ENCODE measurements around the gene TFIP11.

GRCh38 chr22:26446808-26447515 lies 65.3 kb downstream of the TFIP11 start:
- TF ChIP-seq CTCF (IDR thresholded peaks at IDR 0.05) (no peak), EZH2 (IDR thresholded peaks at IDR 0.05; ENCODE audit: borderline replicate concordance, insufficient read depth, low read depth, low read length, poor library complexity, severe bottlenecking) (no peak)

All from B cell (primary cell).